ENCODE data around the gene TNFRSF14. TPM values are rescaled to one million over a fixed set of nuclear protein-coding genes. Genes with fewer than 3 reads are reported as not detected.

Gene TNFRSF14
- total RNA-seq, 4 donors from 2014 or later, result 3.4 to 11.5 (median 5.0) TPM

DNA sequence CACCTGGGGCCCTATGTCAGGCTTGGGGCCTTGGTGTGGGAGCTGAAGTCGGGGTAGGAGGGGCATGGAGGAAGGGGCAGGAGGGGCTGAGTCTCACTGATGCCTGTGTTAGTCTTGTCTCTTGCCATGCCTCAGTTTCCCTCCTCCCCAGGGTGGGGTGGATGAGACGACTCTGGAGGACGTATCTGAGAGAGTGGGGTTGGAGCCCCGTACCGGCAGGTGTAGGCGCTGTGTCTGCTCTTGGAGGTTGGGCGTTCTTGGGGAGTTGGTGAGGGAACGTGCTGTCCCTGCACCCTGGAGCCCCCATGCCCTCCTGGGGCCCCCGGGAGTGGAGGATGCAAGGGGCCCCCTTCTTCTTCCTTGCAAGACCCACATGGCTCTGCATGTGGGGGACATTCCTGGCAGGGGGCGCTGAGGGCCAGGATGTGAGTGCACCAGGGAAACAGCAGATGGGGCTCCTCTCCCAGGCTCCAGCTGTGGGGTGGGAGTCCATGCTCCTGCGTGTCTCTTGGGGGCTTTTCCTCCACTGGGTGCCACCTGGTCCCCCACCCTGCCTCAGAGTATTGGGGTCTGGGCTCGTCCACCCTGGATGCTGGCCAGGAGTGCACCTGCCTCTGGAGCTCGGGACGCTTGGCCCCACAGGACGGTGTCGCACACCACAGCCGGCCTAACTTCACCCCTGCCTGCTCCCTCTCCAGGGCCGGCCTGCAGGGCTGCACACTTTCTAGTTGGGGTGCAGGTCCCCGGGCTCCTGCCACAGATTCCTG lies 1.4 kb upstream of the TNFRSF14 start:
- Histone ChIP-seq H3K36me3 (no peaks in the 10 kb centered on the region), H3K4me1 (peaks cover 7 to 21% of the 10 kb centered on the region in 2 donors), H3K27me3 (peaks cover 0 to 4% (median 0%) of the 10 kb centered on the region in 3 donors), H3K9me3 (no peaks in the 10 kb centered on the region), H3K4me3 (peak overlapping the region in 3 of 4 donors; percentile 68 to 96 (median 73)), H3K27ac (peak overlapping the region; percentile 71 to 87 (median 85))
- ATAC-seq, result no peak
- in situ Hi-C loops (cut with MboI; ENCODE audit: low sequenced_read_pairs in 4 of 4), result no loop called here
- DNase-seq, result no peak
- TF ChIP-seq, protein P1, sequence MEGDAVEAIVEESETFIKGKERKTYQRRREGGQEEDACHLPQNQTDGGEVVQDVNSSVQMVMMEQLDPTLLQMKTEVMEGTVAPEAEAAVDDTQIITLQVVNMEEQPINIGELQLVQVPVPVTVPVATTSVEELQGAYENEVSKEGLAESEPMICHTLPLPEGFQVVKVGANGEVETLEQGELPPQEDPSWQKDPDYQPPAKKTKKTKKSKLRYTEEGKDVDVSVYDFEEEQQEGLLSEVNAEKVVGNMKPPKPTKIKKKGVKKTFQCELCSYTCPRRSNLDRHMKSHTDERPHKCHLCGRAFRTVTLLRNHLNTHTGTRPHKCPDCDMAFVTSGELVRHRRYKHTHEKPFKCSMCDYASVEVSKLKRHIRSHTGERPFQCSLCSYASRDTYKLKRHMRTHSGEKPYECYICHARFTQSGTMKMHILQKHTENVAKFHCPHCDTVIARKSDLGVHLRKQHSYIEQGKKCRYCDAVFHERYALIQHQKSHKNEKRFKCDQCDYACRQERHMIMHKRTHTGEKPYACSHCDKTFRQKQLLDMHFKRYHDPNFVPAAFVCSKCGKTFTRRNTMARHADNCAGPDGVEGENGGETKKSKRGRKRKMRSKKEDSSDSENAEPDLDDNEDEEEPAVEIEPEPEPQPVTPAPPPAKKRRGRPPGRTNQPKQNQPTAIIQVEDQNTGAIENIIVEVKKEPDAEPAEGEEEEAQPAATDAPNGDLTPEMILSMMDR (IDR thresholded peaks at IDR 0.05 in 4 of 5, conservative IDR thresholded peaks at IDR 0.05 in 1 of 5), result peak in 4 of 5 experiments; percentile 3 to 32 (median 29)
- no peak for TF ChIP-seq POLR2A (IDR thresholded peaks at IDR 0.05)
- intact Hi-C loops (cut with DNase I; ENCODE audit: low total_unique reads), result loop anchor here (10.0 kb wide), 1 partner anchor 90 kb away; no protein-coding TSS in a partner anchor

GRCh38 chr1:2555634-2556276 lies 416 bp upstream of the TNFRSF14 start:
- in situ Hi-C loops (cut with MboI; ENCODE audit: low sequenced_read_pairs in 4 of 4) (no loop called here), intact Hi-C loops (cut with DNase I; ENCODE audit: low total_unique reads) (loop anchor here (10.0 kb wide), 1 partner anchor 89 kb away; no protein-coding TSS in a partner anchor)
- peaks cover 7 to 21% of the 10 kb centered on the region in 2 donors for H3K4me1 ChIP-seq

DNA sequence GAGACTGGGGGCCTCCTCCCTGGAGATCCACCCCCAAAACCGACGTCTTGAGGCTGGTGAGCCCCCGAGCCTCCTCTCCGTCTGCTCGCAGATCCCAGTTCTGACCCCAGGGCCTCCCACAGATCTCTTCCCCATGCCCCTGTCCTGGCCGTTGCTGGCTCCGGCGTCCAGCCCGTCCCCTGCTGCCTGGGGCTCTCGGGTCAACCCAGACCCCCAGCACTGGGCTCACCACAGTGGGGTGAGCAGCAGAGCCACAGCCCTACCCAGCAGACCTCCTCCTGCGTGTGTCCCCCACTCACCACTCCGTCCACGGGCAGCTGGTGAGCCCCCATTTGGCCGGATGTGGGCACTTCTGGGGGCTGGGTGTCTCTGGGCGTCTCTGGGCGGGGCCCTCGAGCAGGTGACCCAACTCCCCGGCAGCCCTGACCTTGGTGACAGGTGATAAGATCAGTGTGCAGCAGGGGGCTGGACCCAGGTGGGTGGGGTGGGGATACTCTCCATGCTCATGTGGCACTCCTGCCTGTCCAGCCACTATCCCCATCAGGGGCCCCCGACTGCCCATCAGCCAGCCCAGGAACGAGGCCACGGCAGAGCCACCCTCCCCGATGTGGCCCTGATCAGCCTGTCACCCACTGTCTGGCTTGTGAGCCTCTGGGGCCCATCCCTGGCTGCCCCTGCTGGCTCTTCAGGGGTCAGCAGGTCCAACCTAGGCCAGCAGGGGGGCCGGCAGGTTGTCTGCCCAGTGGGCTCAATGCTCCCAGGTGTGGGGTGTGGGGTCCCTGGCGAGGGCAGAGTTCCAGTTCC lies 709 bp downstream of the TNFRSF14 start:
- Histone ChIP-seq H3K4me3 (peak overlapping the region; percentile 68 to 96 (median 72)), H3K27ac (peak overlapping the region; percentile 71 to 87 (median 85)), H3K27me3 (peaks cover 0 to 4% (median 0%) of the 10 kb centered on the region in 3 donors), H3K9me3 (no peaks in the 10 kb centered on the region), H3K4me1 (peaks cover 7 to 21% of the 10 kb centered on the region in 2 donors), H3K36me3 (no peaks in the 10 kb centered on the region)
- in situ Hi-C loops (cut with MboI; ENCODE audit: low sequenced_read_pairs in 4 of 4), result no loop called here
- TF ChIP-seq, protein P1 (IDR thresholded peaks at IDR 0.05 in 4 of 5, conservative IDR thresholded peaks at IDR 0.05 in 1 of 5), result no peak
- TF ChIP-seq POLR2A (IDR thresholded peaks at IDR 0.05), result no peak
- peak; percentile 10 to 28 for ATAC-seq
- no peak for DNase-seq
- intact Hi-C loops (cut with DNase I; ENCODE audit: low total_unique reads), result loop anchor here (10.0 kb wide), 1 partner anchor 88 kb away; no protein-coding TSS in a partner anchor

More at GRCh38 chr1:2555634-2556276, 416 bp upstream of the TNFRSF14 start:
- TF ChIP-seq POLR2A (IDR thresholded peaks at IDR 0.05), result peak; percentile 46 to 68
- TF ChIP-seq, protein P1 (IDR thresholded peaks at IDR 0.05 in 4 of 5, conservative IDR thresholded peaks at IDR 0.05 in 1 of 5), result no peak
- DNase-seq (peak; percentile 65 to 75), ATAC-seq (peak; percentile 45 to 50)
- H3K36me3 ChIP-seq, result no peaks in the 10 kb centered on the region
- H3K27me3 ChIP-seq, result peaks cover 0 to 4% (median 0%) of the 10 kb centered on the region in 3 donors
- H3K27ac ChIP-seq, result peak overlapping the region; percentile 71 to 87 (median 85)
- peak overlapping the region; percentile 68 to 96 (median 72) for H3K4me3 ChIP-seq
- H3K9me3 ChIP-seq, result no peaks in the 10 kb centered on the region
